ENCODE measurements around the gene PRKAG2.

The PRKAG2 gene

GRCh38 chr7:151690606-151691005, 186.3 kb downstream of the PRKAG2 start:
- no peak for DNase-seq (ENCODE audit: low spot score)

GRCh38 chr7:151689196-151689971, 187.5 kb downstream of the PRKAG2 start:
- no peak for DNase-seq (ENCODE audit: low spot score)

- DNase-seq (ENCODE audit: low spot score) = no peak
Observed at GRCh38 chr7:151688236-151688780, 188.6 kb downstream of the PRKAG2 start.

GRCh38 chr7:151687523-151688235, 189.2 kb downstream of the PRKAG2 start:
- DNase-seq (ENCODE audit: low spot score) = no peak

- no peak for DNase-seq (ENCODE audit: low spot score)
Observed at GRCh38 chr7:151686826-151687225, 190.1 kb downstream of the PRKAG2 start.

- DNase-seq (ENCODE audit: low spot score) = no peak
Observed at GRCh38 chr7:151686016-151686766, 190.7 kb downstream of the PRKAG2 start.

GRCh38 chr7:151684408-151685175, 192.3 kb downstream of the PRKAG2 start:
- DNase-seq (ENCODE audit: low spot score) = no peak

GRCh38 chr7:151683615-151684407, 193.1 kb downstream of the PRKAG2 start:
- DNase-seq (ENCODE audit: low spot score) = no peak

GRCh38 chr7:151682831-151683614, 193.9 kb downstream of the PRKAG2 start:
- no peak for DNase-seq (ENCODE audit: low spot score)

GRCh38 chr7:151681726-151682125, 195.2 kb downstream of the PRKAG2 start:
- DNase-seq (ENCODE audit: low spot score) = no peak

GRCh38 chr7:151680810-151681209, 196.1 kb downstream of the PRKAG2 start:
- DNase-seq (ENCODE audit: low spot score) = no peak

- DNase-seq (ENCODE audit: low spot score) = no peak
Observed at GRCh38 chr7:151679881-151680612, 196.9 kb downstream of the PRKAG2 start.

- no peak for DNase-seq (ENCODE audit: low spot score)
Observed at GRCh38 chr7:151679071-151679708, 197.7 kb downstream of the PRKAG2 start.

GRCh38 chr7:151678227-151678604, 198.7 kb downstream of the PRKAG2 start:
- DNase-seq (ENCODE audit: low spot score) = no peak

GRCh38 chr7:151677581-151678226, 199.2 kb downstream of the PRKAG2 start:
- DNase-seq (ENCODE audit: low spot score) = no peak

- DNase-seq (ENCODE audit: low spot score) = no peak
Observed at GRCh38 chr7:151676759-151677158, 200.2 kb downstream of the PRKAG2 start.

GRCh38 chr7:151675196-151675920, 201.6 kb downstream of the PRKAG2 start:
- DNase-seq (ENCODE audit: low spot score) = no peak

Measured in CD4-positive, alpha-beta T cell treated with Interleukin-6 at 100 ng/mL for 8 hours (primary cell).